Smooth muscle cell of the brain vasculature (primary cell): ENCODE results near the gene PRSS12.
"Not testable (repeated sequence)": the region's sequence is repeated elsewhere in the genome, so short reads cannot be mapped to it uniquely, and the experiment has no call there.

Experiments
- DNase-seq: peaks from one replicate; pipeline ENCODE4 v3.0.0-alpha.2; 2012; ENCODE audit warnings: low read depth, low spot score

PRSS12 gene

GRCh38 chr4:118278473-118279274, 74.1 kb downstream of the PRSS12 start:
- no peak for DNase-seq

DNA sequence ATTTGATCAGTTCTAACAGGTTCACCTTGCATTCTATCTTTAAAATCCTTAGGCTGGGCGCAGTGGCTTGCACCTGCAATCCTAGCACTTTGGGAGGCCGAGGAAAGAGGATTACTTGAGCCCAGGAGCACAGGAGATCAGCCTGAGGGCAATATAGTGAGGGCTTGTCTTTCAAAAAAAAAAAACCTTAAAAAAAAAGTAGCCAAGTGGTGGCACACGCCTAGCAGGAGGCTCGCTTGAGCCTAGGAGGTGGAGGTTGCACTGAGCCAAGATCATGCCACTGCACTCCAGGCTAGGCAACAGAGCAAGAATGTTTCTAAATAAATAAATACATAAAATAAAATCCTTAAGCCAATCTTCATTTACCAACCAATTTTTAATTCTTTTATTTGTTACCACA, 75.6 kb downstream of the PRSS12 start:
- no peak for DNase-seq

- no peak for DNase-seq
Observed at GRCh38 chr4:118276580-118276979, 76.2 kb downstream of the PRSS12 start.

- DNase-seq = no peak
Observed at GRCh38 chr4:118273642-118274041, 79.2 kb downstream of the PRSS12 start.

DNA sequence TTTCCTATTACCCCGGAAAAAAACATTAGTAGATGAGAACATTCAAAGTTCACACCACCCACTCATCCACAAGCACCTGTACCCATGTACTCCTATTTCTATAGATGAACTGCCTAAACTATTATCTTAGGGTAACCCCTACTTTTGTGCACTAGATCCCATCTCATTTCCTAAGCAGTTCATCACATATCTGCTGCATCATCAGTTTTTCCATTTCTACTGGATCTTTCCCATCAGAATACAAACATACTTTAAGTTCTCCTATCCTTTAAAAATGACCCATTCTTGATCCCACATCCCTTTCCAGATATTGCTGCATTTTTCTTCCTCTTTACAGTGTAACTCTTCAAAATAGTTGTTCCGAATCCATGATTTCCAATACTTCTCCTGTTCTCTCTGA, 81.0 kb downstream of the PRSS12 start:
- no peak for DNase-seq

GRCh38 chr4:118270492-118270891, 82.3 kb downstream of the PRSS12 start:
- DNase-seq = no peak

DNA sequence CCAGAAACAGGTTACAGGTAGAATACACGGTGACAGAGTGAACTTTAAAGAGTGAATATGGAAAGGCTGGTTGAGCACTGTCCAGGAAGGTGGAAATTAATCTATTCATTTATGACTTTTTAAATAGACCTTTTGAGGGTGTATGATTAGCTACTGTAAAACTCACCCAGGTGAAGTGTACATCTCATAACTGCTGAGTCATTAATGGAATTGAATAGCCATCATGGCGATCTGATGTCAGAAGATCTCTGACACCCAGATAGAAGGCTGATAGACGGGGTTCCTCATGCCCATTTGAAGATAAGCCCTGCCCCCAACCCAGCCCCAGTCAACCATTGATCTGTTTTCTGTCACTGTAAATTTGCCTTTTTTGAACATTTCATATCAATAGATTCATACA, 84.0 kb downstream of the PRSS12 start:
- DNase-seq = no peak

DNA sequence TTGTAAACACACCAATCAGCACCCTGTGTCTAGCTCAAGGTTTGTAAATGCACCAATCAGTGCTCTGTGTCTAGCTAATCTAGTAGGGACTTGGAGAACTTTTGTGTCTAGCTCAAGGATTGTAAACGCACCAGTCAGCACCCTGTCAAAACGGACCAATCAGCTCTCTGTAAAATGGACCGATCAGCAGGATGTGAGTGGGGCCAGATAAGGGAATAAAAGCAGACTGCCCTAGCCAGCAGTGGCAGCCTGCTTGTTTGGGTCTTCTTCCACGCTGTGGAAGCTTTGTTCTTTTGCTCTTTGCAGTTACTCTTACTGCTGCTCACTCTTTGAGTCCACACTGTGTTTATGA, 86.7 kb downstream of the PRSS12 start:
- not testable (repeated sequence) for DNase-seq

DNA sequence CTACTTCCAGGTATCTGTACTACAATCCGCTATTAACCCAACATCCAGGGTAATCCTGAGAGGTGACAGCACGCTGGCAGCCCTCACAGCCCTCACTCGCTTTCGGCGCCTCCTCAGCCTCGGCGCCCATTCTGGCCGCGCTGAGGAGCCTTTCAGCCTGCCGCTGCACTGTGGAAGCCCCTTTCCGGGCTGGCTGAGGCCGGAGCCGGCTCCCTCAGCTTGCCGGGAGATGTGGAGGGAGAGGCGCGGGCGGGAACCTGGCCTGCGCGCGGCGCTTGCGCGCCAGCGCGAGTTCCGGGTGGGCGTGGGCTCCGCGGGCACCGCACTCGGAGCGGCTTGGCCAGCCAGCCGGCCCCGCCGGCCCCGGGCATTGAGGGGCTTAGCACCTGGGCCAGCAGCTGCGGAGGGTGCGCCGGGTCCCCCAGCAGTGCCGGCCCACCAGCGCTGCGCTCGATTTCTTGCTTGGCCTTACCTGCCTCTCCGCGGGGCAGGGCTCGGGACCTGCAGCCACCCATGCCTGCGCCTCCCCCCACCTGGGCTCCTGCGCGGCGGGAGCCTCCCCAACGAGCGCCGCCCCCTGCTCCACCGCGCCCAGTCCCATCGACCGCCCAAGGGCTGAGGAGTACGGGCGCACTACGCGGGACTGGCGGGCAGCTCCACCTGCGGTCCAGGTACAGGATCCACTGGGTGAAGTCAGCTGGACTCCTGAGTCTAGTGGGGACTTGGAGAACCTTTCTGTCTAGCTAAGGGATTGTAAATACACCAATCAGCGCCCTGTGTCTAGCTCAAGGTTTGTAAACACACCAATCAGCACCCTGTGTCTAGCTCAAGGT, 87.3 kb downstream of the PRSS12 start:
- no peak for DNase-seq

DNA sequence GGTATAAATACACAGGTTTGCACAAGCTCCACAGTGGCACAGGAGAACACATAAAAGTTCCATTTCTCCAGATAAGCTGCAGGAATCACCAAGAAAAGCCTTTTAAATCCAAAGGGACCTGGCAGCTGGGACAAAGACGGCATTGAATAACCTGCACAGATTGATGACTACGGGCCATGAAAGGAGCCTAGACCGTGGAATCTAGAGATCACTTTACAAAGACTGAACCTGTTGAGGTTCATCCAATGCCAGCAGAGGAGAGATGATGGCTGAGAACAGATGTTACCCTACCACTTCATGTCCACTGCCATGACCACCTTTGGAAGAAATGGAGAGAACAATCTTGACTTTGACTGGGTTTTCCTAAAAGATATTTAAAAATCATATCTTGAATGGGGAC, 88.7 kb downstream of the PRSS12 start:
- no peak for DNase-seq

DNA sequence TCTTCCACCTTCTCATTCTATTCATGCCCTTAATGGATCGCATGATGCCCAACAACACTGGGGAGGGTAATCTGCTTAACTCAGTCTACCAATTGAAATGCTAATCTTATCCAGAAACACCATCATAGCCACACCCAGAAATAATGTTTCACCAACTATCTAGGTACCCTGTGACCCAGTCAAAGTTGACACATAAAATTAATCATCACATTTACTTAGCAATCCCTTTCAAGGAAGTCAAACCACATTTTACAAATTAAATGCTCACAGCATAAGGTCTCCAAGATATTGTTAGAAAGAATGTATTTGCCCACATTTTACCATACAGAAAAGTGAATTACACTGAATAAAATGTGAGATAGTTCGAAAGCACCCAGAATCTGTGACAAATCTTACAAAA, 92.5 kb downstream of the PRSS12 start:
- no peak for DNase-seq

DNA sequence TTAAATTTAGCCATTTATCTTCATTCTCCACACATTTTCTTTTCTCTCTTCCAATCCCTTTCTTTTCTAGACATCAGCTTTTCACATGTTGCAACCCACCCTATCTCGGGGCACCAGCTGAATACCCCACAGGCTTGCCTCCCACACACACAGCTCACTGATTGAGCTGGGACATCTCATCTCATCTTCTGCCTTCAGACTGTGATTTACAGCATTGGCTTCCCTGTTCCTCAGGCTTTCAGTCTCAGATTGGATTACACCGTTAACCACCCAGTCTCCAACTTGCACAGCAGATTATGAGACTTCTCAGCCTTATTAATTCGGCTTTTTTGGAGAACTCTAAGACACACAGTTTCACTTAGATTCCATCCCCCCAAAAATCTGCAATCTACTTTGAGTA, 93.7 kb downstream of the PRSS12 start:
- no peak for DNase-seq

DNA sequence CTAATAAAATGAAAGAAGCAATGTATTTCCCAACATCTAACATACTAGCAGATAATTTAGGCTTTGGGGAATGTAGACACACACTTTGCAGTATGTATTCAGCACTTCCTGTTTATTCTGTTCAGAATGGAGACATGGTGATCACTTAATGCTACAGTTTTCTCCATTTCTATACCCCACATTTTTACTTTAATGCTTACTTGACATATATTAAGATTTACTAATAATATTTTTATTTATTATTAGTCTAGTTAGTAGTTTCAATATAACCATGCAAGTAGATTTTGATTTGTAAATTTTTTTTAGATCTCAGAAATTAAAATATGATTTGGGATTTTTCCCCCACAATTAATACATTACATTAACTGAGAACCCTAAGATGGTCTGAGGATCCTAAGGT, 98.4 kb downstream of the PRSS12 start:
- no peak for DNase-seq

- no peak for DNase-seq
Observed at GRCh38 chr4:118249890-118250289, 102.9 kb downstream of the PRSS12 start.

DNA sequence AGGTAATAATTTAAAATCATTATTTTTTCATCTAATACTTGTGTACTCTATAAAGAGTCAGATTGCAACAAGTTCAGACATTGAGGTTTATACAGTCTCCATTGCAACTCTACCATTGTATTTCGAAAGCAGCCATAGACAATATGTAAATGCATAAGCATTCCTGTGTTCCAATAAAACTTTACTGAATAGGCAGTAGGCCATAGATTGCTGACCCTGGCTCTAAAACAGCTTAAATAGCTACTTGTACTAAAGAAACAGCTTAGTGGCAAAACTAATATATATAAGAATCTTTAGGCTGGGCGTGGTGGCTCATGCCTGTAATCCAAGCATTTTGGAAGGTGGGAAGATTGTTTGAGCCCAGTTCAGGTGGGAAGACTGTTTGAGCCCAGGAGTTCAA, 115.3 kb downstream of the PRSS12 start:
- no peak for DNase-seq

- DNase-seq = no peak
Observed at GRCh38 chr4:118235566-118236120, 117.2 kb downstream of the PRSS12 start.
